ENCODE data around the gene ALDH6A1. TPM values are rescaled to one million over a fixed set of nuclear protein-coding genes. Genes with fewer than 3 reads are reported as not detected.

The ALDH6A1 gene
- total and polyA plus RNA-seq, 9 donors, result 28.6 to 78.1 (median 50.3) TPM

- no peak overlapping the region for H3K4me3 ChIP-seq
- DNase-seq, result no peak
- no peaks in the 10 kb centered on the region for H3K9me3 ChIP-seq
- no peaks in the 10 kb centered on the region for H3K27me3 ChIP-seq
- TF ChIP-seq CTCF (IDR thresholded peaks at IDR 0.05) (no peak), POLR2A (IDR thresholded peaks at IDR 0.05) (no peak), EP300 (IDR thresholded peaks at IDR 0.05) (no peak)
- H3K4me1 ChIP-seq (ENCODE audit: insufficient read depth), result no peaks in the 10 kb centered on the region
- intact Hi-C loops (cut with DNase I), result no loop called here
- WGBS, 3 donors, result 85 to 89% (median 88%) methylated on average over 3 of the region's 3 CpGs
- no peaks in the 10 kb centered on the region for H3K36me3 ChIP-seq
- no peak overlapping the region for H3K27ac ChIP-seq
These were observed 19.4 kb downstream of the ALDH6A1 start for GRCh38 chr14:74064883-74065282.

- no peak for DNase-seq
- H3K4me3 ChIP-seq, result no peak overlapping the region
- intact Hi-C loops (cut with DNase I), result no loop called here
- no peaks in the 10 kb centered on the region for H3K27me3 ChIP-seq
- H3K4me1 ChIP-seq (ENCODE audit: insufficient read depth), result no peaks in the 10 kb centered on the region
- no peaks in the 10 kb centered on the region for H3K36me3 ChIP-seq
- TF ChIP-seq EP300 (IDR thresholded peaks at IDR 0.05) (no peak), CTCF (IDR thresholded peaks at IDR 0.05) (no peak), POLR2A (IDR thresholded peaks at IDR 0.05) (no peak)
- H3K27ac ChIP-seq, result no peak overlapping the region
- H3K9me3 ChIP-seq, result no peaks in the 10 kb centered on the region
These were observed 19.8 kb downstream of the ALDH6A1 start for GRCh38 chr14:74064426-74064825.

- intact Hi-C loops (cut with DNase I), result no loop called here
- Histone ChIP-seq H3K4me3 (no peak overlapping the region), H3K4me1 (ENCODE audit: insufficient read depth) (no peaks in the 10 kb centered on the region), H3K9me3 (no peaks in the 10 kb centered on the region), H3K36me3 (no peaks in the 10 kb centered on the region), H3K27ac (no peak overlapping the region), H3K27me3 (no peaks in the 10 kb centered on the region)
- TF ChIP-seq CTCF (IDR thresholded peaks at IDR 0.05), result no peak
- no peak for TF ChIP-seq POLR2A (IDR thresholded peaks at IDR 0.05)
- no peak for TF ChIP-seq EP300 (IDR thresholded peaks at IDR 0.05)
- DNase-seq, result no peak
- WGBS, 3 donors, result 84 to 92% (median 88%) methylated on average over 2 of the region's 2 CpGs
These were observed 21.5 kb downstream of the ALDH6A1 start for GRCh38 chr14:74062809-74063150.

GRCh38 chr14:74049876-74050495, 34.3 kb downstream of the ALDH6A1 start:
- WGBS, 3 donors, result 67 to 77% (median 69%) methylated on average over 3 of the region's 3 CpGs
- no peaks in the 10 kb centered on the region for H3K36me3 ChIP-seq
- no peaks in the 10 kb centered on the region for H3K4me1 ChIP-seq (ENCODE audit: insufficient read depth)
- H3K9me3 ChIP-seq, result no peaks in the 10 kb centered on the region
- no peak overlapping the region for H3K4me3 ChIP-seq
- DNase-seq, result no peak
- intact Hi-C loops (cut with DNase I), result no loop called here
- no peaks in the 10 kb centered on the region for H3K27me3 ChIP-seq
- TF ChIP-seq CTCF (IDR thresholded peaks at IDR 0.05), result no peak
- TF ChIP-seq EP300 (IDR thresholded peaks at IDR 0.05), result no peak
- no peak for TF ChIP-seq POLR2A (IDR thresholded peaks at IDR 0.05)
- no peak overlapping the region for H3K27ac ChIP-seq
